ENCODE data around the gene WBP1.
"Not testable (repeated sequence)": the region's sequence is repeated elsewhere in the genome, so short reads cannot be mapped to it uniquely, and the experiment has no call there.

Gene WBP1

DNA sequence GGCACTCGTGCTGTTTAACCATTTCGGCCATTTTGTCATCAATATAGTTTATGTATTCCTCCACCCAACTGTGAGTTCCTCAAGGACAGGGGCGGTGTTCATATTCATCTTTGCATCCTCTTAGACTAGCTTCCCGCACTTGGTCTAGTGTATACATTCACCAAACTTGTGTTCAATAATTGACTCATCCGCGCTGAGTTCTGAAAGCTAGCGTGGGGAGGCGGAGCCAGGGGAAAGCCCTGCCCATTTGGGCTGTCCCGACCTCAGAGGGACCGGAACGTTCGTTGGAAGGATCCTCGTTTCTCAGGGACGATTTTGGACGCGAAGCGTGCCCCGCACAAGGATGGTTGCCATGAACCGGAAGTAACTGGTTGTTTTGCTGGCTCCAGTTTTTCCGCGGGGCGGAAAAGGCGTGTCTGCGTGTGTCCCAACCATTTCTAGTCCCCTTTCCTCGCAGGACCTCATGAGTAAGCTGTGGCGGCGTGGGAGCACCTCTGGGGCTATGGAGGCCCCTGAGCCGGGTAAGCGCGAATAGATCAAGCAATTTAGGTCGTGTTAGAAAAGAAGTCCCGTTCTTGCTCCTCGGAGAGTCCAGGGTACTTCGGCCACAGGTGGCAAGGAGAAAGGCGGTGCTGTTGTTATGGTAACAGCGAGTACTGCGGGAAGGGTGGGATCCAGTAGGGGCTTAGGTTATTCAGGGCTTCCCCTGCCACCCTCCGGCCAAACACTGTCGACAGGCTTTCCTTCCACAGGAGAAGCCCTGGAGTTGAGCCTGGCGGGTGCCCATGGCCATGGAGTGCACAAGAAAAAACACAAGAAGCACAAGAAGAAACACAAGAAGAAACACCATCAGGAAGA is 3.4 kb upstream of the WBP1 start, which contains the start of gene INO80B:
INO80B (plus strand) TSS at position 434 of the 858 bp plus-strand sequence; CDS start at position 464, 30 bp downstream.
- peak; percentile 97 for DNase-seq (ENCODE audit: low read depth)

- no peak for DNase-seq (ENCODE audit: low read depth)
Measured at GRCh38 chr2:74457129-74457548, 1.1 kb upstream of the WBP1 start.

DNA sequence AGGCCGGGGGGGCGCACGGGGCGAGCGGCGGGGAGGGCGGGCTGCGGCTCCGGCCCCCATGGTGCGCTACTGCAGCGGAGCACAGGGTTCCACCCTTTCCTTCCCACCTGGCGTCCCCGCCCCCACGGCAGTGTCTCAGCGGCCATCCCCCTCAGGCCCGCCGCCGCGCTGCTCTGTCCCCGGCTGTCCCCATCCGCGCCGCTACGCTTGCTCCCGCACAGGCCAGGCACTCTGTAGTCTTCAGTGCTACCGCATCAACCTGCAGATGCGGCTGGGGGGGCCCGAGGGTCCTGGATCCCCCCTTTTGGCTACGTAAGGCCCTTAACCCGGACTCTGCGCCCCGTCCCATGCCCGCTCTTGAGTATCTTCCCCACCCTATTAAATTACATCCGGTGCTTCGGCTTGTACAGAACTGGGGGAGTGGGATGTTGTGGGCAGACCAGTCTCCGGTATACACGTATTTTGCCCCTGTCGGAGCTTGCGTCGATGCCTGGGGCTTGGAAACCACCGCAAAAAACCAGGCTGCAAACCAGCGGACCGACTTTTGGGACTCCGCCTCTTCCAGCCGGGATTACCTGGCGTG is 598 bp upstream of the WBP1 start:
- DNase-seq (ENCODE audit: low read depth) = no peak

- DNase-seq (ENCODE audit: low read depth) = no peak
Measured at GRCh38 chr2:74458938-74459363, 713 bp downstream of the WBP1 start.

GRCh38 chr2:74459503-74460118 is 1.4 kb downstream of the WBP1 start:
- not testable (repeated sequence) for DNase-seq (ENCODE audit: low read depth)

GRCh38 chr2:74460187-74460586 is 1.9 kb downstream of the WBP1 start:
- DNase-seq (ENCODE audit: low read depth) = not testable (repeated sequence)

- no peak for DNase-seq (ENCODE audit: low read depth)
Measured at GRCh38 chr2:74461187-74462053, 3.2 kb downstream of the WBP1 start.

DNA sequence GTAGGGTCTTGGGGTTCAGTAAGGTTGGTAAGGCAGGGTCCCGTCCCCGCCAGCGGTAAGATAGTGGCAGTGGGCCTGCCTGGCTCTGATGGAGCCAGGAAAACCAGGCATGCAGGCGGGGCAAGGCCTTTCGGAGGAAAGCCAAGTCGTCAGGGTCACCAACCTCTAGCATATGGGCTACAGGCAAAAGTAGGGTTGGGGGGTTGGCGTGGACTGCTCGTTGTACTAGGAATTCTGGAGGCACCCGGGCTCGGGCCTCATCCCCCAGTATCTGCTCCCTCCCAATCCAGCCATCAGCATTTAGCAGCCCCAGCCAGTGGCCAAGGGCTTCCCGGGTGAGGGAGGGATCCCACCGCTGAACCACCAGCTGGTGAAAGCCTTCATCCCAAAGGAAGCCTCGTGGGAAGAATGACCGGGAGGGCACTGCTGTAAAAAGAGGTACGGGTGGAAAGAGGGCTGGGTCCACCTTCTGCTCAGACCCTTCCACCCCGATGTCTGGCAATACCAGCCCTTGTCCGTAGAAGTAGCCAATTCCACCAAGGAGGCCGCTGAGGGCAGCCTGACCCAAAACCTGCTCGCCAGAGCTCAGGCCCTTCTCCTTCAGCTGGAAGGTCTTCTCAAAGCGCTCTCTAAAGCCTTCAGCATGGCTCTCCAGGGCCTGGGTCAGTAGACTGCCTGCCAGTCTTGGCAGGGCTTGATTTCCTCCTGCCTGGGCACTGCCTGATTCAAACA is 4.0 kb downstream of the WBP1 start:
- no peak for DNase-seq (ENCODE audit: low read depth)

- no peak for DNase-seq (ENCODE audit: low read depth)
Measured at GRCh38 chr2:74462786-74463105, 4.5 kb downstream of the WBP1 start.

- no peak for DNase-seq (ENCODE audit: low read depth)
Measured at GRCh38 chr2:74464406-74464805, 6.2 kb downstream of the WBP1 start.

DNA sequence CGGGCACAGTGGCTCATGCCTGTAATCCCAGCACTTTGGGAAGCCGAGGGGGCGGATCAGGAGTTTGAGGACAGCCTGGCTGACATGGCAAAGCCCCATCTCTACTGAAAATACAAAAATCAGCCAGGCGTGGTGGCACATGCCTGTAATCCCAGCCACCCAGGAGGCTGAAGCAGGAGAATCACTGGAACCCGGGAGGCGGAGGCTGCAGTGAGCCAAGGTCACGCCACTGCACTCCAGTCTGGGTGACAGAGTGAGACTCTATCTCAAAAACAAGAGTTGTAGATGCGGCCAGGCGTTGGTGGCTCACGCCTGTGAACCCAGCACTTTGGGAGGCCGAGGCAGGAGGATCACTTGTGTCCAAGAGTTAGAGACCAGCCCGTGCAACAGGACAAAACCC is 12.5 kb downstream of the WBP1 start:
- DNase-seq (ENCODE audit: low read depth) = not testable (repeated sequence)

DNA sequence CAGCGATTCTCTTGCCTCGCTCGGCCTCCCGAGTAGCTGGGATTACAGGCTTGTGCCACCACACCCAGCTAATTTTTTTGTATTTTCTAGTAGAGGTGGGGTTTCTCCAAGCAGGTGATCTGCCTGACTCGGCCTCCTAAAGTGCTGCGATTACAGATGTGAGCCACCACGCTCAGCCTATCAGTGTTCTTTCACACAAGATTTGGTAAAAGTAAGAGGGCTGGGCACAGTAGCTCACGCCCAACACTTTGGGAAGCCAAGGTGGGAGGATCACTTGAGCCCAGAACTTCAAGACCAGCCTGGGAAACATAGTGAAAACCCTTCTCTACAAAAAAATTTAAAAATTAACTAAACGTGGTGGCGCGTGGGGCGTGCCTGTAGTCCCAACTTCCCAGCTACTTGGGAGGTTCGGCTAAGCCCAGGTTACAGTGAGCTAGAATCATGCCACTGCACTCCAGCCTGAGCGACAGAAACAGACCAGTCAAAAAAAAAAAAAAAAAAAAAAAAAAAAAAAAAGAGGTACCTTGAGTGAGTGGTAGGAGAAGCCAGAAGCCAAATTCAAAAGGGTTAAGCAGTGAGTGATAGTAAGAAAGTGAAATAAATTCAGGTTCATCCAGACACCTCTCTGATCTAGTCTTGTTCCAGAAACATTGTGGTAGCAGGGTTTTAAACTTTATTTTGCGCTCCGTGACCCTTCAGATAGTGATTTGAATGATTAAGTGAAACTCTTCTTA is 13.3 kb downstream of the WBP1 start:
- no peak for DNase-seq (ENCODE audit: low read depth)

- DNase-seq (ENCODE audit: low read depth) = peak; percentile 90
Measured at GRCh38 chr2:74472086-74472944, 14.1 kb downstream of the WBP1 start, which contains the start of gene MRPL53. TSS of gene MRPL53 (minus strand) at chr2:74472680. CDS start at chr2:74472660, 20 bp downstream.

DNA sequence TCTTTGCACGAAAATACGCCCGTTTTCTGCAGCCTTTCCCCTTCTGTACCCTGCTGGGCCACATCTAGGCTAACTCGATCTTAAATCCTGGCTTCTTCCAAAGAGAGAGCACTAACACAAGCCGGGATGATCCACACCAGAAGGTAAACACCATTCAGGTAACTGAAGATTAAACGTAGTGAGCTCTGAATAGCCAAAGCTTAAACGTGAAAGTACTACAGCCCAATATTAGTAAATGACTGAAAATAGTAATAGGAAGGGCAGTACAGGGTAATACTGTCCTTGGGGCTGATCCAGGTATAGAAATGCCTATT is 14.7 kb downstream of the WBP1 start:
- DNase-seq (ENCODE audit: low read depth) = no peak

DNA sequence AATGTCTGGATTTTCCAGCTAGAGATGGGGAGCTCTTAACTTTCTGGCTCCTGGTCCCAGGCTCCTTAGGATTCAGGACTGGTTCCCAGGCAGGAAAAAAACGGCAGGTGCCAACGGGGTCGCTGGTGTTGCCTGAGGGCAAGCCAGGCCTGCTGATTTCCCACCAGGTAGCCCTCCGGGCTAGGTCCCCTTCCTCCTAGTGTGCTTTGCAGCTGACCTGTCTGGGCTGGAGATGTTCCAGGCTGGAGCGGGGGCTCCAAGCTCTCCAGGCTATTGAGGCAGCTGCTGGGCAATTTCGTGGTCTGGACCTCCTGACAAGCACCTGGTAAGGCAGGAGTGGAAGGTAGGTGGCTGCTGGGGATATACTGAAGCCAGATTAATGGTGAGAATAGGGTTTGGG is 16.2 kb downstream of the WBP1 start:
- DNase-seq (ENCODE audit: low read depth) = no peak

- no peak for DNase-seq (ENCODE audit: low read depth)
Measured at GRCh38 chr2:74474899-74475298, 16.7 kb downstream of the WBP1 start.

DNA sequence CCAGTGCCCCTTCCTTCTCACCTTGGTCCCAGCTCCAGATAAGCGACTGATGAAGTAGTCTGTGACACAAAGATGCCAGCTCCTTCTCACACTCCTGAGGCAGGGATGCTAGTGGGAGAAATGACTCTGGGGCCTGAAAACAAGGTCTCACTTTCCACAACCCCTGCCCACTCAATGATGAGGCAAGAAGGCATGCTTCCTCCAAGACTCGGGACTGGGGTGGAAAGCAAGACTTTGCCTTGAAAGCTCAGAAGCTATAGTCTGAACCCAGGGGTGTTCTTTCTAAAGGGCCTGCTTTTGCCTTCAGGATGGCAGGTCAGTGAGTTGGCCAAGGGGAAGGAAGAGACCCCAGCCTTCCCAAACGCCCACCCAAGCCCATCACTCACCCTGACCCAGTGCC is 23.2 kb downstream of the WBP1 start:
- no peak for DNase-seq (ENCODE audit: low read depth)

GRCh38 chr2:74481961-74482800 is 23.9 kb downstream of the WBP1 start:
- DNase-seq (ENCODE audit: low read depth) = no peak

Measured in HS-27A (cell line).